CD14-positive monocyte (primary cell): ENCODE data around the gene ITPR2. TPM values are rescaled to one million over a fixed set of nuclear protein-coding genes. Genes with fewer than 3 reads are reported as not detected.

Source experiments
- DNase-seq, 3 donors: peaks; one replicate each; pipeline ENCODE4 v3.0.0-alpha.2; 2011 to 2022
- H2AFZ ChIP-seq: 2 replicates; pipeline ENCODE4 v1.6.0; 2012; ENCODE audit warnings: mild to moderate bottlenecking, low read depth, low read length, inconsistent platforms; ENCODE audit not compliant: insufficient read depth, poor library complexity, severe bottlenecking
- H3K27ac ChIP-seq, 2 donors: 1 replicate in 1 of 2; 2 replicates in 1 of 2; pipeline ENCODE4 v1.5.1; 2012 to 2013; ENCODE audit warnings: low read length in 2 of 2, control low read depth in 1 of 2, inconsistent platforms in 1 of 2, low read depth in 1 of 2, mild to moderate bottlenecking in 1 of 2
- H3K27me3 ChIP-seq, 2 donors: one replicate each; pipeline versions ENCODE4 v1.6.0 to v1.6.1; 2011 to 2013; ENCODE audit warnings: low read length in 2 of 2; ENCODE audit not compliant: control insufficient read depth in 2 of 2, insufficient read depth in 2 of 2
- H3K36me3 ChIP-seq, 2 donors: replicated peaks in 1 of 2; 1 replicate in 1 of 2; 2 replicates in 1 of 2; pipeline versions ENCODE4 v1.5.1 to v1.6.1; 2012 to 2013; ENCODE audit warnings: low read length in 2 of 2, control low read depth in 1 of 2, inconsistent platforms in 1 of 2, mild to moderate bottlenecking in 1 of 2; ENCODE audit not compliant: insufficient read depth in 2 of 2, control insufficient read depth in 1 of 2
- H3K4me1 ChIP-seq, 2 donors: 1 replicate in 1 of 2; 2 replicates in 1 of 2; pipeline versions ENCODE4 v1.5.1 to v1.6.1; 2012 to 2013; ENCODE audit warnings: low read length in 2 of 2, control low read depth in 1 of 2, inconsistent platforms in 1 of 2, mild to moderate bottlenecking in 1 of 2, moderate library complexity in 1 of 2; ENCODE audit not compliant: insufficient read depth in 2 of 2, control insufficient read depth in 1 of 2
- H3K4me2 ChIP-seq: replicated peaks from 2 replicates; pipeline ENCODE3; 2012; ENCODE audit warnings: low read length, moderate library complexity, mild to moderate bottlenecking; ENCODE audit not compliant: poor library complexity, severe bottlenecking; ENCODE audit errors: extremely low read depth
- H3K4me3 ChIP-seq, 3 experiments: fragments of 200-600 bp in 1 of 3; sonication (generic) in 1 of 3; replicated peaks in 1 of 3; 1 replicate in 2 of 3; 2 replicates in 1 of 3; pipeline ENCODE4 v1.5.1; 2011 to 2013; ENCODE audit warnings: low read length in 3 of 3, mild to moderate bottlenecking in 3 of 3, control low read depth in 2 of 3, low read depth in 2 of 3, inconsistent platforms in 1 of 3, moderate library complexity in 1 of 3
- H3K79me2 ChIP-seq: 2 replicates; pipeline ENCODE4 v1.6.0; 2012; ENCODE audit warnings: mild to moderate bottlenecking, control low read depth, inconsistent platforms, low read length, moderate library complexity; ENCODE audit not compliant: insufficient read depth
- H3K9ac ChIP-seq: 2 replicates; pipeline ENCODE4 v1.6.0; 2017; ENCODE audit warnings: low read length, mild to moderate bottlenecking; ENCODE audit not compliant: insufficient read depth, poor library complexity, severe bottlenecking
- H3K9me3 ChIP-seq, 2 donors: replicated peaks in 1 of 2; 1 replicate in 1 of 2; 2 replicates in 1 of 2; pipeline versions ENCODE4 v1.5.1 to v1.6.1; 2012 to 2013; ENCODE audit warnings: low read length in 2 of 2, control low read depth in 1 of 2; ENCODE audit not compliant: control insufficient read depth in 1 of 2, insufficient read depth in 1 of 2
- H4K20me1 ChIP-seq: 2 replicates; pipeline ENCODE4 v1.6.0; 2012; ENCODE audit warnings: mild to moderate bottlenecking, low read length, control low read depth, moderate library complexity; ENCODE audit not compliant: insufficient read depth
- H3K27ac Mint-ChIP-seq, 7 donors: one replicate each; pipeline ENCODE4 v1.8.0; 2020; ENCODE audit warnings: mild to moderate bottlenecking in 7 of 7, mixed read lengths in 7 of 7, moderate library complexity in 6 of 7, inconsistent platforms in 2 of 7
- H3K27me3 Mint-ChIP-seq, 3 donors: one replicate each; pipeline ENCODE4 v1.8.0; 2021 to 2022; ENCODE audit warnings: low read depth in 3 of 3, mild to moderate bottlenecking in 3 of 3, mixed read lengths in 3 of 3, moderate library complexity in 3 of 3, inconsistent platforms in 1 of 3
- H3K36me3 Mint-ChIP-seq, 2 donors: one replicate each; pipeline ENCODE4 v1.8.0; 2020; ENCODE audit warnings: mixed read lengths in 2 of 2, inconsistent platforms in 1 of 2, mild to moderate bottlenecking in 1 of 2
- H3K4me1 Mint-ChIP-seq: one replicate; pipeline ENCODE4 v1.8.0; 2020; ENCODE audit warnings: mild to moderate bottlenecking, mixed read lengths
- H3K4me3 Mint-ChIP-seq, 2 donors: one replicate each; pipeline ENCODE4 v1.8.0; 2020; ENCODE audit warnings: mild to moderate bottlenecking in 2 of 2, mixed read lengths in 2 of 2, moderate library complexity in 1 of 2
- H3K9me3 Mint-ChIP-seq, 7 donors: one replicate each; pipeline ENCODE4 v1.8.0; 2020 to 2022; ENCODE audit warnings: mixed read lengths in 7 of 7, mild to moderate bottlenecking in 6 of 7, moderate library complexity in 6 of 7, inconsistent platforms in 2 of 7
- CTCF ChIP-seq: fragments of 200-600 bp; IDR thresholded peaks from one replicate; pipeline ENCODE4 v1.8.0; 2022; ENCODE audit warnings: antibody characterized with exemption, mild to moderate bottlenecking
- WGBS: methylation state at CpG from one replicate; pipeline ENCODE4 v1.1.5; 2013; ENCODE audit warnings: missing lambda C conversion rate; ENCODE audit not compliant: insufficient coverage; 5-methylcytosine and 5-hydroxymethylcytosine counted together
- intact Hi-C, 2 donors: fragments of 100-400 bp; cut with micrococcal nuclease; formaldehyde crosslinking; loops; one replicate each; pipeline versions ENCODE4 v1.15.0 to v1.15.1; 2023
- polyA plus RNA-seq, 3 donors: library from polyadenylated mRNA; depleted of rRNA in 1 of 3; unstranded in 2 of 3; stranded (reverse) in 1 of 3; fragments of 300-500 nt in 2 of 3; fragments of >200 nt in 1 of 3; fragmentation: Illumina TruSeq in 2 of 3; gene quantifications; 1 replicate in 2 of 3; 2 replicates in 1 of 3; pipeline ENCODE4 v1.2.3, GENCODE V29; 2012 to 2021

ITPR2 gene
- polyA plus RNA-seq, 3 donors = 2.7 to 6.4 (median 5.7) TPM

DNA sequence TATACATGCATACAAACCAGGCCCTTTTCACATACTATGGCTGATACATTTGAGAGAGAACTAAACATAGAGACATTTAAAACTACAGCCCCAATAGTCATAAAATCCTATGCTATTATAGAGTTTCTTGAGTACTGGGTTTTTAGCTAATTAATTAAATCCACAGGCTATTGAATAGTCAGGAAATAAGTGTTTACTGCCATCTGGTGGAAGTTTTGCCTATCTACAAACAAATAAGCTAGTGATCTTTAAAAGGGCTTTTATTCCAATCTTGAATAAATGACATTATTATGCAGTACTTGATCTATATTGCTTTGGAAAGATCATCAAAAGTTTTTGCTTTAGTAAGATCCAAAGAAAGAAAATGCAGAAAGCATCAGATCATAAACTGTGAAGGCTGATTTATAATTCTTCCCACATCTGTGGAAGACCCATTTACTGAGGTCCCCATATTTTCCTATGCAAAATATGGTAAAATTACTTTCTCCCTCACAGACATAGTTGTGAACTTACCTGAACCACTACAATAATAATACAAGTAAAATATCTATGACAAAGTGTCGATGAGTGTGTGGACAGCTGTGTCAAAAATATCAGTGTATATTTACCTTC lies 131.3 kb downstream of the ITPR2 start:
- no peak overlapping the region for H3K4me3 ChIP-seq
- H3K79me2 ChIP-seq = no peaks in the 10 kb centered on the region
- Mint-ChIP-seq H3K4me3 (no peak overlapping the region), H3K4me1 (peaks cover 5% of the 10 kb centered on the region), H3K27ac (no peak overlapping the region), H3K9me3 (no peaks in the 10 kb centered on the region), H3K36me3 (peaks cover 13 to 29% of the 10 kb centered on the region in 2 donors), H3K27me3 (no peaks in the 10 kb centered on the region)
- peaks cover 0 to 20% of the 10 kb centered on the region in 2 donors for H3K36me3 ChIP-seq
- no peaks in the 10 kb centered on the region for H3K9me3 ChIP-seq
- no peak overlapping the region for H2AFZ ChIP-seq
- no peak overlapping the region for H3K27ac ChIP-seq
- peak in 2 of 3 donors; percentile 17 to 24 for DNase-seq
- H3K9ac ChIP-seq = no peak overlapping the region
- peak; percentile 71 for TF ChIP-seq CTCF
- H4K20me1 ChIP-seq = peaks cover 7% of the 10 kb centered on the region
- no peaks in the 10 kb centered on the region for H3K27me3 ChIP-seq
- H3K4me2 ChIP-seq = no peak overlapping the region
- WGBS = no CpG with 5 or more reads among the region's 1 CpG
- peaks cover 15 to 19% of the 10 kb centered on the region in 2 donors for H3K4me1 ChIP-seq
- intact Hi-C loops = no loop called here

DNA sequence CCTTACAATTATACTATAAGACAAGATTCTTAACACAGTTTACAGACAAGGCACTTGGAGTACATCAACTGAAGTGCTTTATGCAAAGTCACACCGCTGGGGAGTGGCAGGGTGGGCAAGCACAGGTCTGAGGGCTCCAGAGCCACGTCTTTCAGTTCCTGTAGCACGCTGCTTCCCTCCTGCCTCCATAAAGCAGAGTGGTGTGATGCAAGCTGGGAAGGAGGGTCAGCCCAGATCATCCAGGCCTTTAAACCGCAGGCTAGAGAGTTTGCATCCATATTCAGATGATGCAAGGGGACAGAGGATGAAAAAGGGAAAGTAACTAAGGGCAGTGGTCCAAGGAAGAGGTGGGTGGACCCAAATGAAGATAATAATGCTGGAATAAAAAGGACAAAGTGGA lies 132.6 kb downstream of the ITPR2 start:
- Mint-ChIP-seq H3K4me3 (no peak overlapping the region), H3K4me1 (peaks cover 5% of the 10 kb centered on the region), H3K36me3 (peaks cover 22 to 40% of the 10 kb centered on the region in 2 donors), H3K27ac (no peak overlapping the region), H3K27me3 (no peaks in the 10 kb centered on the region), H3K9me3 (no peaks in the 10 kb centered on the region)
- intact Hi-C loops = no loop called here
- Histone ChIP-seq H3K9ac (no peak overlapping the region), H3K4me1 (peaks cover 14 to 18% of the 10 kb centered on the region in 2 donors), H3K4me2 (no peak overlapping the region), H3K4me3 (no peak overlapping the region), H4K20me1 (peaks cover 5% of the 10 kb centered on the region), H3K9me3 (no peaks in the 10 kb centered on the region), H2AFZ (no peak overlapping the region), H3K27me3 (no peaks in the 10 kb centered on the region), H3K79me2 (no peaks in the 10 kb centered on the region), H3K27ac (no peak overlapping the region), H3K36me3 (peaks cover 0 to 33% of the 10 kb centered on the region in 2 donors)
- WGBS = 52% methylated on average over 3 of the region's 4 CpGs
- TF ChIP-seq CTCF = no peak
- no peak for DNase-seq
